Measurements from ENCODE around the gene SP1. TPM values are rescaled to one million over a fixed set of nuclear protein-coding genes. Genes with fewer than 3 reads are reported as not detected.
"Not testable (repeated sequence)": the region's sequence is repeated elsewhere in the genome, so short reads cannot be mapped to it uniquely, and the experiment has no call there.

SP1 gene
- total RNA-seq, result 10 to 100 TPM; 68.0 to 80.5 (median 74.0) TPM

GRCh38 chr12:53380104-53380793 is at the start of gene SP1:
Gene SP1, plus strand, starts transcription at chr12:53380176. Its CDS starts 116 bp downstream, at chr12:53380292.
- 0% methylated on average over 1 to 4 of the region's 71 CpGs for WGBS, 2 donors (ENCODE audit: low coverage in 1 of 2)
- Histone ChIP-seq H3K4me3 (peak within 1 kb of the TSS; percentile 57 to 86), H3K27me3 (no peaks in the 10 kb centered on the region), H3K36me3 (peaks cover 0 to 39% of the 10 kb centered on the region in 2 donors), H3K4me1 (peaks cover 9 to 50% (median 46%) of the 10 kb centered on the region in 3 donors), H3K27ac (peak within 1 kb of the TSS; percentile 95 to 100 (median 100)), H3K9me3 (no peaks in the 10 kb centered on the region)
- TF ChIP-seq EP300 (IDR thresholded peaks at IDR 0.05) (no peak), POLR2A (IDR thresholded peaks at IDR 0.05) (peak; percentile 43 to 61), CTCF (IDR thresholded peaks at IDR 0.05) (no peak)
- peak; percentile 76 for ATAC-seq

- 53 to 65% methylated on average over 2 of the region's 5 CpGs for WGBS, 2 donors (ENCODE audit: low coverage in 1 of 2)
- ATAC-seq, result no peak
- H3K27me3 ChIP-seq, result peaks cover 64% of the 10 kb centered on the region
These were observed 49.3 kb upstream of the SP1 start for GRCh38 chr12:53330671-53331070.

GRCh38 chr12:53332339-53332738 is 47.6 kb upstream of the SP1 start:
- H3K36me3 ChIP-seq, H3K9me3 ChIP-seq, H3K4me3 ChIP-seq, ATAC-seq, H3K27ac ChIP-seq, H3K4me1 ChIP-seq: not testable (repeated sequence)
- H3K27me3 ChIP-seq, result peaks cover 81% of the 10 kb centered on the region

More at GRCh38 chr12:53330671-53331070, 49.3 kb upstream of the SP1 start:
- no peaks in the 10 kb centered on the region for H3K9me3 ChIP-seq
- no peak overlapping the region for H3K4me3 ChIP-seq
- TF ChIP-seq CTCF (IDR thresholded peaks at IDR 0.05) (no peak), EP300 (IDR thresholded peaks at IDR 0.05) (no peak), POLR2A (IDR thresholded peaks at IDR 0.05) (no peak), POLR2AphosphoS5 (IDR thresholded peaks at IDR 0.05) (no peak)
- H3K36me3 ChIP-seq, result no peaks in the 10 kb centered on the region
- no peak overlapping the region for H3K27ac ChIP-seq
- peaks cover 0 to 10% (median 0%) of the 10 kb centered on the region in 3 donors for H3K4me1 ChIP-seq

GRCh38 chr12:53332744-53333143 is 47.2 kb upstream of the SP1 start:
- no peaks in the 10 kb centered on the region for H3K36me3 ChIP-seq
- no peak for TF ChIP-seq CTCF (IDR thresholded peaks at IDR 0.05)
- TF ChIP-seq POLR2AphosphoS5 (IDR thresholded peaks at IDR 0.05), result no peak
- TF ChIP-seq POLR2A (IDR thresholded peaks at IDR 0.05), result no peak
- no peak for TF ChIP-seq EP300 (IDR thresholded peaks at IDR 0.05)
- no peak overlapping the region for H3K4me3 ChIP-seq
- WGBS, 2 donors (ENCODE audit: low coverage in 1 of 2), result 75% methylated on average over 3 of the region's 15 CpGs; no CpG with 5 or more reads in 1 of the 2 donors
- no peaks in the 10 kb centered on the region for H3K9me3 ChIP-seq
- H3K27ac ChIP-seq, result no peak overlapping the region
- H3K27me3 ChIP-seq, result peaks cover 85% of the 10 kb centered on the region
- no peak for ATAC-seq
- H3K4me1 ChIP-seq, result no peaks in the 10 kb centered on the region

GRCh38 chr12:53333289-53333688 is 46.7 kb upstream of the SP1 start:
- no peak for TF ChIP-seq POLR2A (IDR thresholded peaks at IDR 0.05)
- WGBS, 2 donors (ENCODE audit: low coverage in 1 of 2), result 71 to 100% methylated on average over 1 to 4 of the region's 4 CpGs
- no peaks in the 10 kb centered on the region for H3K9me3 ChIP-seq
- H3K27me3 ChIP-seq, result peaks cover 87% of the 10 kb centered on the region
- H3K4me3 ChIP-seq, result no peak overlapping the region
- no peak for ATAC-seq
- no peaks in the 10 kb centered on the region for H3K4me1 ChIP-seq
- no peaks in the 10 kb centered on the region for H3K36me3 ChIP-seq
- H3K27ac ChIP-seq, result no peak overlapping the region

- H3K4me3 ChIP-seq, result no peak overlapping the region
- H3K36me3 ChIP-seq, result no peaks in the 10 kb centered on the region
- 50 to 84% methylated on average over 2 to 6 of the region's 7 CpGs for WGBS, 2 donors (ENCODE audit: low coverage in 1 of 2)
- H3K9me3 ChIP-seq, result no peaks in the 10 kb centered on the region
- TF ChIP-seq EP300 (IDR thresholded peaks at IDR 0.05) (no peak), POLR2A (IDR thresholded peaks at IDR 0.05) (no peak), CTCF (IDR thresholded peaks at IDR 0.05) (no peak), POLR2AphosphoS5 (IDR thresholded peaks at IDR 0.05) (no peak)
- H3K27me3 ChIP-seq, result peaks cover 87% of the 10 kb centered on the region
- no peak for ATAC-seq
- H3K4me1 ChIP-seq, result no peaks in the 10 kb centered on the region
- no peak overlapping the region for H3K27ac ChIP-seq
These were observed 46.1 kb upstream of the SP1 start for GRCh38 chr12:53333845-53334244.
